ENCODE results near the gene PRMT1.

- TF ChIP-seq CTCF (conservative IDR thresholded peaks at IDR 0.05) (no peak), ZFX (IDR thresholded peaks at IDR 0.05) (no peak)
These were observed 41.4 kb upstream of the PRMT1 start for GRCh38 chr19:49635530-49636232.
